ENCODE data around the gene PRKG1. TPM values are rescaled to one million over a fixed set of nuclear protein-coding genes. Genes with fewer than 3 reads are reported as not detected.

The PRKG1 gene
- polyA plus RNA-seq, 1 donor (not counting 4 experiments of a cell fraction or from before 2014, with no cell fraction given) = 0.24 TPM

DNA sequence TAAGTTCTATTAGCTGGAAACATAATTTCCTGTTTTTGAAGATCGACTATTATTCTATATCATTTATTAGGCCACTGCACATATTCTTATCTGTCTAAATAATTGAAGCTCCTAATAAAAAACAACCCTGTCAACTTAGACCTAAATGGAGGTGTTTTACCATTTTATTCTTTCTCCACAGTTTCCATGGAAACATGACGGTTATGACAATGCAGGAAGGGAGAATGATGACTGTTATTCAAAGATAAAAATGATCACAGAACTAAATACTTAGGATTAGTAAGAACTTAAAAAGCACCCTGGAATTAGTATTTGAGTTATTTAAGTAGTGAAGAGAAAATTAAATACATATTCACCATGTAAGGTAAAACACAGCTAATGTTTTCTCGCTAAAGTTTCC is 1119.9 kb downstream of the PRKG1 start:
- no peaks in the 10 kb centered on the region for H3K79me2 ChIP-seq (ENCODE audit: control insufficient read depth, insufficient read depth, low read length)
- FAIRE-seq = no peak
- H3K4me1 ChIP-seq (ENCODE audit: control insufficient read depth, extremely low read depth, insufficient read depth, low read length) = no peaks in the 10 kb centered on the region
- H3K4me3 ChIP-seq (ENCODE audit: control insufficient read depth in 2 of 3, extremely low read depth in 1 of 3, insufficient read depth in 2 of 3, low read depth in 1 of 3, low read length in 3 of 3) = no peak overlapping the region
- H3K9ac ChIP-seq (ENCODE audit: control insufficient read depth, extremely low read depth, insufficient read depth, low read length) = no peak overlapping the region
- H4K20me1 ChIP-seq (ENCODE audit: control insufficient read depth, extremely low read depth, insufficient read depth, low read length) = no peaks in the 10 kb centered on the region
- H3K27ac ChIP-seq (ENCODE audit: control insufficient read depth, insufficient read depth, low read length) = no peak overlapping the region
- H2AFZ ChIP-seq (ENCODE audit: control insufficient read depth, low read length) = no peak overlapping the region
- TF ChIP-seq, protein P1, sequence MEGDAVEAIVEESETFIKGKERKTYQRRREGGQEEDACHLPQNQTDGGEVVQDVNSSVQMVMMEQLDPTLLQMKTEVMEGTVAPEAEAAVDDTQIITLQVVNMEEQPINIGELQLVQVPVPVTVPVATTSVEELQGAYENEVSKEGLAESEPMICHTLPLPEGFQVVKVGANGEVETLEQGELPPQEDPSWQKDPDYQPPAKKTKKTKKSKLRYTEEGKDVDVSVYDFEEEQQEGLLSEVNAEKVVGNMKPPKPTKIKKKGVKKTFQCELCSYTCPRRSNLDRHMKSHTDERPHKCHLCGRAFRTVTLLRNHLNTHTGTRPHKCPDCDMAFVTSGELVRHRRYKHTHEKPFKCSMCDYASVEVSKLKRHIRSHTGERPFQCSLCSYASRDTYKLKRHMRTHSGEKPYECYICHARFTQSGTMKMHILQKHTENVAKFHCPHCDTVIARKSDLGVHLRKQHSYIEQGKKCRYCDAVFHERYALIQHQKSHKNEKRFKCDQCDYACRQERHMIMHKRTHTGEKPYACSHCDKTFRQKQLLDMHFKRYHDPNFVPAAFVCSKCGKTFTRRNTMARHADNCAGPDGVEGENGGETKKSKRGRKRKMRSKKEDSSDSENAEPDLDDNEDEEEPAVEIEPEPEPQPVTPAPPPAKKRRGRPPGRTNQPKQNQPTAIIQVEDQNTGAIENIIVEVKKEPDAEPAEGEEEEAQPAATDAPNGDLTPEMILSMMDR (optimal IDR thresholded peaks at IDR 0.05 in 1 of 3, IDR thresholded peaks at IDR 0.05 in 1 of 3, conservative IDR thresholded peaks at IDR 0.05 in 1 of 3; ENCODE audit: extremely low read depth in 1 of 3, insufficient read depth in 2 of 3, low read length in 3 of 3) = no peak
- no peak for TF ChIP-seq EZH2 (IDR thresholded peaks at IDR 0.05; ENCODE audit: low read length)
- H3K4me2 ChIP-seq (ENCODE audit: control insufficient read depth, extremely low read depth, insufficient read depth, low read depth, low read length) = no peak overlapping the region
- H3K36me3 ChIP-seq (ENCODE audit: control insufficient read depth in 2 of 2, extremely low read depth in 1 of 2, insufficient read depth in 2 of 2, low read length in 2 of 2) = no peaks in the 10 kb centered on the region
- dilution Hi-C loops (cut with MboI; ENCODE audit: extremely low pct_ligation_motif_present, low sequenced_read_pairs) = no loop called here
- no peaks in the 10 kb centered on the region for H3K9me1 ChIP-seq (ENCODE audit: control insufficient read depth, extremely low read depth, insufficient read depth, low read length)
- DNase-seq (ENCODE audit: low read depth, low spot score) = no peak
- no peaks in the 10 kb centered on the region for H3K9me3 ChIP-seq (ENCODE audit: control insufficient read depth, low read depth, low read length)
- H3K27me3 ChIP-seq (ENCODE audit: control insufficient read depth, extremely low read depth, insufficient read depth, low read length) = no peaks in the 10 kb centered on the region

DNA sequence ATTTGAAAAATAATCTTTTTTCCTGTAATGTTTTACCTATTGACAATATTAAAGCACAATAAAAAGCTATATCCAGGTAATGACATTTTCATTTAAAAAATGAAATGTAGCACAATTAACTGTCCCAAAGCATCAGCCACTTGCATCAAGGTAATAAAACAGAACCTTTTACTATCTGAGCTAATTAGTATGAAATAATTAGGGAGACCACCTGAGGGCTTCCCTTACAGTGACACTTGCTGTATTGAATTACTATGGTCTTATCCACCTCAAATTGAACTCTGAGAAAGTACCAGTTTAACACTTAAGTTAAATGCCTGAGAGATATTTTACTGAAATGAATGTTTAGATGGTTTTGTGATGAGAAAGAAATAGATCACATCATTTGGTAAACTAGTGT is 1120.4 kb downstream of the PRKG1 start:
- no peaks in the 10 kb centered on the region for H3K36me3 ChIP-seq (ENCODE audit: control insufficient read depth in 2 of 2, extremely low read depth in 1 of 2, insufficient read depth in 2 of 2, low read length in 2 of 2)
- no peak overlapping the region for H3K4me3 ChIP-seq (ENCODE audit: control insufficient read depth in 2 of 3, extremely low read depth in 1 of 3, insufficient read depth in 2 of 3, low read depth in 1 of 3, low read length in 3 of 3)
- H3K27ac ChIP-seq (ENCODE audit: control insufficient read depth, insufficient read depth, low read length) = no peak overlapping the region
- no peak for DNase-seq (ENCODE audit: low read depth, low spot score)
- H3K9ac ChIP-seq (ENCODE audit: control insufficient read depth, extremely low read depth, insufficient read depth, low read length) = no peak overlapping the region
- FAIRE-seq = no peak
- H3K9me3 ChIP-seq (ENCODE audit: control insufficient read depth, low read depth, low read length) = no peaks in the 10 kb centered on the region
- TF ChIP-seq, protein P1 (optimal IDR thresholded peaks at IDR 0.05 in 1 of 3, IDR thresholded peaks at IDR 0.05 in 1 of 3, conservative IDR thresholded peaks at IDR 0.05 in 1 of 3; ENCODE audit: extremely low read depth in 1 of 3, insufficient read depth in 2 of 3, low read length in 3 of 3) = no peak
- TF ChIP-seq EZH2 (IDR thresholded peaks at IDR 0.05; ENCODE audit: low read length) = no peak
- H2AFZ ChIP-seq (ENCODE audit: control insufficient read depth, low read length) = no peak overlapping the region
- dilution Hi-C loops (cut with MboI; ENCODE audit: extremely low pct_ligation_motif_present, low sequenced_read_pairs) = no loop called here
- H3K9me1 ChIP-seq (ENCODE audit: control insufficient read depth, extremely low read depth, insufficient read depth, low read length) = no peaks in the 10 kb centered on the region
- no peaks in the 10 kb centered on the region for H3K27me3 ChIP-seq (ENCODE audit: control insufficient read depth, extremely low read depth, insufficient read depth, low read length)
- H3K4me2 ChIP-seq (ENCODE audit: control insufficient read depth, extremely low read depth, insufficient read depth, low read depth, low read length) = no peak overlapping the region
- no peaks in the 10 kb centered on the region for H3K79me2 ChIP-seq (ENCODE audit: control insufficient read depth, insufficient read depth, low read length)
- no peaks in the 10 kb centered on the region for H4K20me1 ChIP-seq (ENCODE audit: control insufficient read depth, extremely low read depth, insufficient read depth, low read length)
- H3K4me1 ChIP-seq (ENCODE audit: control insufficient read depth, extremely low read depth, insufficient read depth, low read length) = no peaks in the 10 kb centered on the region

Data from keratinocyte (primary cell).